ENCODE data around the gene CRYBB3.
"Not testable (repeated sequence)": the region's sequence is repeated elsewhere in the genome, so short reads cannot be mapped to it uniquely, and the experiment has no call there.

The CRYBB3 gene

DNA sequence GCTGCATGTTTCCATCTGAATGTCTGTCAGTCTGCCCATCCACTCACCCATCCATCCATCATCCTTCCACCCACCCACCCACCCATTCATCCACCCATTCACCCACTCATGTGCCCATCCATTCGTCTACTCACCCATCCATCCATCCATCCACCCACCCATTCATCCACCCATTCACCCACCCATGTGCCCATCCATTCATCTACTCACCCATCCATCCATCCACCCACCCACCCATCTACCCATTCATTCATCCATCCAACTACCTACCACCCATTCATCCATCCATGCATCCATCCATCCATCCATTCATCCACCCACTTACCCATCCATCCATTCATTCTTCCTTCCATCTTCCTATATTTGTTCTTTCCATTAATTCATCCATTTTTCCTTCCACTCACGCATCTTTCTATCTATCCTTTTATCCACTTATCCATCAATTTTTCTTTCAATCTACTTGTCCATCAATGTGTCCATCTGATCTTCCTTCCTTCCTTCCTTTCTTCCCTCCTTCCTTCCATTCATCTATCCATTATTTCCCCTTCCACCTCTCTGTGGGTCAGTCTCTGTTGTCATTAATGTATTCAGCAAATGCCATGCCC, 8.0 kb downstream of the CRYBB3 start:
- DNase-seq: no peak

DNA sequence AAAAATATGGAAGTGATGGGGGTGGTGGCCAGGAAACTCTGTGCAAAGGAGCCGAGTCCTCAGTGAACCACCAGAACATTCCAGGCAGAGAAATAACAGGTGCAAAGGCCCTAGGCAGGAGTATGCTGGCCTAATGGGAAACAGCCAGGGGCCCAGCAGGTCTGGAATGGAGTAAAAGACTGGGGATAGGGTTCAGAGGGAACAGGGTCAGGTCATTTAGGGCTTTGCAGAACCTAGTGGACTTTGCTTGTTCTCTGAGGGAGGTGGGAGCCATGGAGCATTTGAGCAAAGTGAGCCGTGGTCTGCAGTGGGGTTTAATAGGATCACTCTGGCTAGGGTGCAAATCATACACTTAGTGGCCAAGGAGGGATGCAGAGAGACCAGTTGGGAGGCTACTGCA, 8.7 kb downstream of the CRYBB3 start:
- DNase-seq: no peak

DNA sequence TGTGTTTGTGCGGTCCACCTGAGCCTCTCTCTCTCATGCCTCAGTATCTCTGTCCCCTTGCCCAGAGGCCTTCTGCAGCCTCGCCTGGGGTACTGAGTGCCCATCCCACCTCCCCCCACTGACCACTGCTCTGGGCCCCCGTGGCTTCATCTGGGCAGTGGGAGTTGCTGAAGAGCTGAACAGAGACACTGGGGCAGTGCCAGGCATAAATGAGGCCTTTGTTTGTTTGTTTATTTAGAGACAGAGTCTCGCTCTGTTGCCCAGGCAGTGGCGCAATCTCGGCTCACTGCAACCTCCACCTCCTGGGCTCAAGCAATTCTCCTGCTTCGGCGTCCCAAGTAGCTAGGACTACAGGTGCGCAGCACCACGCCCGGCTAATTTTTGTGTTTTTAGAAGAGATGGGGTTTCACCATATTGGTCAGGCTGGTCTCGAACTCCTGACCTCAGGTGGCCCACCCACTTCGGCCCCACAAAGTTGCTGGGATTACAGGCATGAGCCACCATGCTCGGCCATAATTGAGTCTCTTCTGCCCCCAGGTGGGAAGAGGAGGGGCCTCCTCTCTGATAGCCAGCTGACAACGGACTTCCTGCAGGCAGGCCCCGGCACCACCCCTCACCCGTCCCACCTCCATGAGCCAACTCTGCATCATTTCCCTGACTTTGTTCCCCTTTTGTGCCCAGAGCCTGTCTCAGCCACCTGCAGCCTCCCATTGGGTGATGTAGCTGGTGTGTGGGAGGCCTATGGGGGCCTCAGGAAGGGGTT, 9.3 kb downstream of the CRYBB3 start:
- no peak for DNase-seq

DNA sequence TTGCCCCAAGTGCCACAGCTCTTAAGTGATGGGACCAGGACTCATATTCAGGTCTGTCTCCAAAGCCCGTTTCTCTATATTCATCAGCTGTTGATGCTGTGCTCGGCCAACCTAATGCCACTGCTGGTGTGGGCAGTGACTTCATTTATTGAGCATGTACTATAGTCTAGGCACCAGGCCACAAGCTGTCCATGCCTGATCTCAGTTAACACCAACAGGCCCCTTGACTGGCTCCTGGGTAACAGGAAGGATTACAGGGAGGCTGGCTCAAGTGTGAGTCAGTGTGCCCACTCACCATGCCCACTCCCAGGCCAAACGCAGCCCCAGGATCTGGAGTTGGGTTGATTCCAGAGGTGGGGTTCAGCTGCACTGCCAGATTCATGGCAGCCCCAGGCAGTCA, 11.1 kb downstream of the CRYBB3 start:
- no peak for DNase-seq

DNA sequence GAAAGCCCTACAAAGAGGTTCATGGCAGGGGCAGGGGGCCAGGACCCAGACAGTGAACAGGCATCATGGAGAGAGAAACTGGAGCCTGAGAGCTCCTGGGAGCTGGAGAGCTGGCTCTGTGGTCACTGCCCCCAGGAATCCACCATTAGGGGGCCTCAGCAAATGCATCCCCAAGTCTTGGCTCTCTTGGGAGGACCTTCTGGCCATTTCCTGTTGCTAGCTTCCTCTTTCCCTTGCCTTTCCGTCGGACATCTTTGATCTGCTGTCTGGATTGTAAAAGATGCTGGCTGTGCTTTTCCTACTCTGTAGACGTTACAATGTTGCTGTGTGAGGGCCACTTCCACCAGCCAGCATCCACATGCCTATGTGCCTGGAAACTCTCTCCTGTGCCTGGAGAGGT, 12.7 kb downstream of the CRYBB3 start:
- DNase-seq: no peak

DNA sequence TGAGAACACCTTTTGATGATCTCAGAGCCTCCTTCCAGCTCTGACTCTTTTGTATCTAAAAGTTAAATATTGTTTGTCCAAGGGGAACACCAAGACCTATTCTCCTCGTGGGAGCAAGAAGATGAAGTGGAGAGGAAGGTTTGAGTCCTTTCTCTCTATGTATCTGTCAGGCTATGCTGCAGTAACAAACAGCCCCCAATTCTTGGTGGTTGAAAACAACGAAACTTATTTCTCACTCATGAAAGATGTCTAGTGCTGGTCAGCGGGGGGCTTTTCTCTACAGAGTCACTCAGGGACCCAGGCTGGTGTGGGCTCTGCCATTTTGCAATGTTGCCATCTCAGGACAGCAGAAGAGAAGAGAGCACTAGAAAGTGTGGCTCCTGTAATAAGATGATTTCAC, 13.6 kb downstream of the CRYBB3 start:
- no peak for DNase-seq

DNA sequence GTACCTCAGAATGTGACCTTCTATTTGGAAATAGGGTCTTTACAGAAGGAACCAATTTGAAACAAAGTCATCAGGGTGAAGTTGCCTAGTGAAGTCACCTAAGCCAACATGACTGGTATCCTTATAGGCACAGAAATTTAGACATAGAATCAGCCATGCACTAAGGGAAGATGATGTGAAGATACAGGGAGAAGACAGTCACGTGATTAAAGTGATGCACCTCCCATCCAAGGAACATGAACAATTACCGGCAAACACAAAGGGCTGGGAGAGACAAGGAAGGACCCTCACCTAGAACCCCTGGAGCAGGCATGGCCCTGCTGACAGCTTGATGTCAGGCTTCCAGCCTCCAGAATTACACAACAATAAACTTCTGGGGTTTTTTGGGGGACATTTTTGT, 16.6 kb downstream of the CRYBB3 start:
- DNase-seq: no peak

DNA sequence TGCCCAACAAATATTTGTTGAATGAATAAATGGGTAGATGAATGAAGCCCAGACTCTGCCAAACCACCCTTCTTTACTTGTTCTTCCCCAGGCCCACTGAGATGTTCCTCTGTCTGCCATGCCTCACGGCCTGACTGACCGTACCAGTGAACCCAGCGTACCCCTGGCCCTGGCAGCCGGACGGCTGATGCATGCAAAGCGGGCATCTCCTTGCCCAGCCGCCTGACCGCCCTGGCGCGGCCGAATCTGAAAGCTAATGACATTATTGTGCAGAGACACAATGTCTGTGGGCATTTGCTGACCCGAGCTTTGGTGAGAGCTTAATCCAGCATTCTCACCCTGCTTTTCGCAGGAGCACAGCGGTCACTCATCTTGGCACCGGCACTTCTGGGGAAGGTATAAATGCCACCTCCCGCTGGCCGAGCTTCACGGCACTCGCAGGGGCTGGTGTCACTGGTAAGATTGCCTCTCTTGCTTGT, 19.6 kb downstream of the CRYBB3 start, which contains the start of gene CRYBB2:
TSS of gene CRYBB2 (plus strand) at position 429 of the 479 bp plus-strand sequence. CDS start 1,791 bp downstream, outside the sequence.
- DNase-seq: no peak

DNA sequence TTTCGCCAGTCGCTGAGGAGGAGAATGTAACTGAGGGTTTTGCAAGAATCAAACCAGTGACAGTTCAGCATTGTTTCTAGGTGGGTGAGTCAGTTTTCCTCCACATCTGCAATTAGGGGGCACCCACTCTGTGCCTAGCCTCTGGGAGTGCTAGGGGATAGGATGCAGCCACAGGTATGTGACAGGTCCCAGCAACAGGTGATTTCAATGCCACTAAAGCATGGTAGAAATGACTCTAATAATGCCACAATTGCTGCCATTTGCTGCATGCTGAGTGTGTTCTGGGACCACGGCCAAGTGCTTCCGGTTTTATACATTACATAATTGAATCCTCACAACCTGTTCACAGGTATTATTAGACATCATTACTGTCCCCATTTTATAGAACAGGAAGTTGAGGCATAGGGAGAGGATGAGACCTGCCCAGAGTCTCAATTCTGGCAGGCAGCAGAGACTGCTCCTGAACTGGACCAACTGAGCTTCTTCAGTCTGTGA, 20.3 kb downstream of the CRYBB3 start:
- DNase-seq: no peak

DNA sequence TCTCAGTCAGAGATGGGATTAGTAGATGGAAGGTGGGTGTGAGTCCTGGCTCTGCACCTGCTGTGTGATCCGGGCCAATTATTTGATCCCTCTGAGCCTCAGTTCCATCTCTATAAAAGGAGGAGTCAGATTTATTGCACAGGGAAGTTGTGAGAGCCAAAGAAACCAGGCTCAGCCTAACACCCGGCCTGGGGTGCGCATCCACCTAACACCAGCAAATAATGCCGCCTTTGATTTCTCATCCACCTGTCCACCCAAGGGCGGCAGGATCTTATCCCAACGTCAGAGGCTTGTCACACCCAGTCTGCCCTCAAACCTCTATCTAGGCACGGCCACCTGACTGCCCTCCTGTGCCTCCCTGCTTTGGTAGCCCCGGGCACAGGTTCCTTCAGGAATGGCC, 22.1 kb downstream of the CRYBB3 start:
- DNase-seq: no peak

DNA sequence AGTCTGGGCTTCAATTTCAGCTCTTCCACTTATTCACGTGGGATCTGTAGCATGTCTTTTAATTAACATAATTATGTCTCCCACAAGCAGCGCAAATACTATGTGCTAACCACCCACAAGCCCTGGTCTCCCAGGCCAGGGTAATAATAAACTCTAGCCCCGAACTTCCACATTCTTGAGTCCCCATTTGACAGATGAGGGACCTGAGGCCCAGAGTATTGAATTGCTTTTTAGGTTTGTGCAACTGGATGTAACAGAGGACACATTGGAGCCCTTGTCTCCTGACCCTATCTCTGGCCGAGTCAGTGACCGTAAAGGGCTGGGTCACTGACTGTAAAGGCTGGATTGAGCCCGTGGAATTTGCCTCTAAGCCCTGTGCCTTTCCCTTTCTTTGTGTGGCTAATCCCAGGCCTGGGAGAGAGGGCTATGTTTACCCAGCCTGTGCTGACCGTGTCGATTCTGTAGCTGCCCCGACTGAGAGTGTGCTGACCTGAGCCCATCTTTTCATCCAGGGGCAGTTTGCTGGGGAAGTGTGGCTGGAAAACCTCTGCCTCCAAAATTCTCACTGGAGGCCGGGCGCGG, 23.7 kb downstream of the CRYBB3 start:
- DNase-seq: no peak

DNA sequence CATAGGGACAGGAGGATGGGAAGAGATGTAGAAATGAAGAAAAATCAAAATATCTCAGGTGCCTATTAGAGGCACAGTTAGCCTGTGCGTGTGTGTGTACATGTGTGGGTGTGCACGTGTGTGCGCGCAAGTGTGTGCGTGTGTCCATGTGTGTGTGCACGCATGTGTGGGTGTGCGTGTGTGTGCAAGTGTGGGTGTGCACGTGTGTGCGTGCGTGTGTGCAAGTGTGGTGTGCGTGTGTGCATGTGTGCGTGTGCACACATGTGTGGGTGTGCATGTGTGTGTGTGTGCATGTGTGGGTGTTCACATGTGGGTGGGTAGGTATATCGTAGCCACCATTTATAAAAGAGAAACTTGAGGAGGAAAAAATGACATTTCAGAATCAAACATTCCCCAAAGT, 29.2 kb downstream of the CRYBB3 start:
- no peak for DNase-seq

DNA sequence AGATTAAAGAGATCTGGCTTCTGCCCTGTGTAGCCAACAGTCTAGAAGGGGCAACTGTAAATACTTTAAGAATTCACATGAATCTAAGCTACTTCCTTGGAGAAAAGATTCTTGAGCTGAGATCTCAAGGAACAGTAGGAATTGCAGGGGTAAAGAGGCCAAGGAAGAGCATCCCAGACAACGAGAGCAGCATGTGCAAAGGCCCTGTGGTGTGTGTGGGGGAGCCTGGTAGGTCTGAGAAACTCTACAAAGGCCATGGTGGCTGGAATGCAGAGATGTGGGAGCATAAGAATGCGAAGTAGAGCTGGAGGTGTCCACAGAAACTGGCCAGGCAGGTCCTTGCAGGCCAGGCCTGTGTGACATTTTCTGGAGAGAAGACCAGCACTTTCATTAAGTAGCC, 31.1 kb downstream of the CRYBB3 start:
- not testable (repeated sequence) for DNase-seq

DNA sequence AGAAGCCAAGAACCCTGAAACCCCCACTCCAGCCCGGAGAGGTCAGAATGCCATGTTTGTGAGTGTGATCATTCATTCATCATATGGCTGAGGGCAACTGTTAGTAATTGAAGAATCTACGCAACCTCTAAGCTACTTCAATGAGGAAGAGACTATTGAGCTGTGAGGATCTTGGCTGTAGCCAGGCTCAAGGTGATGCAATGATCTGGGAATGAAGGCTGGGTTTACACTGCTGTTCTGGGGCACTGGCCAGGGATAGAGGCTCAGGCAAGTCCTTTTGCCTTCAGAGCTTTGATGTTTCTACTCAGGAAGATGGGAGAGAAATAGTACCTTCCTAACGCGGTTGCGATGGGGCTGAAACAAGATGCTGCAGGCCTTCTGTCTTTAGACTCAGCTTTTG, 32.6 kb downstream of the CRYBB3 start:
- DNase-seq: no peak

DNA sequence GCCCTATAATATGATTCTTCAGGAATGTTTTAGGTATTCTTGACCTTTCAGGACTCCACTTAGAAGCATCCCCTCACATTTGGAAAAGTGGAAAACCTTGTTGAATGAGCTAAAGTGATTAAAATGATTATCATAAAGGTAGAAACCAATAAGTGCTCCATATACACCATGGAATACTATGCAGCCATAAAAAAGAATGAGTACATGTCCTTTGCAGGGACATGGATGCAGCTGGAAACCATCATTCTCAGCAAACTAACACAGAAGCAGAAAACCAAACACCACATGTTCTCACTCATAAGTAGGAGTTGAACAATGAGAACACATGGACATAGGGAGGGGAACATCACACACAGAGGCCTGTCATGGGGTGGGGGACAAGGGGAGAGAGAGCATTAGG, 34.0 kb downstream of the CRYBB3 start:
- not testable (repeated sequence) for DNase-seq

DNA sequence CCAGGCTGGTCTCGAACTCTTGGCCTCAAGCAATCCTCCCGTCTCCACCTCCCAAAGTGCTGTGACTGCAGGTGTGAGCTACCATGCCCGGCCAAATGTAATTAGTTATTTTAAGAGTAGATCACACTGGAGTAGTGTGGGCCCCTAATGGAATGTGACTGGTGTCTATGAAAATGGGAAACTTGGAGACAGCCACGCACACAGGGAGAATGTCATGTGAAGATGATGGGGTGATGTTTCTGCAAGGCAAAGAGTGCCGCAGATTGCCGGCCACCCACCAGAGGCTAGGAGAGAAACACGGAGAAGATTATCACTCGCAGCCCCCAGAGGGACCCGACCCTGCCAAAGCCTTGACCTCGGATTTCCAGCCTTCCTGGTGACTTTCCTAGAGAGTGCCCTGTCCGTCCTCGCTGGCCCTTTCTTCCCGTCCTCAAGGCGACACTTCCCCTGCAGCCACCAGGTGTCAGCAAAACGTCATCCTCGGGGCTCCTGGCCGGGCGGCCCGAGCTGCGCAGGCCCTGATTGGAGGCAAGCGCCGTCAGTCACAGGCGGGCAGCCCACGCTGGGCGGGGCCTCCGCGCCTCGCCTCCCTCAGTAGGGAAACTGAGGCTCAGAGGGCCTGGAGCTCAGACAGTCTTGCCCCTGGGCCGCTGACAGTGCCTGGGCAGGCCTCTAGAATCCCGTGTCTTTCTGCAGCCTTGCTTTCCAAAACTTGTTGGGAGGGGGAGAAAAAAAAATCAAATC, 36.1 kb downstream of the CRYBB3 start:
- DNase-seq: peak; percentile 26

DNA sequence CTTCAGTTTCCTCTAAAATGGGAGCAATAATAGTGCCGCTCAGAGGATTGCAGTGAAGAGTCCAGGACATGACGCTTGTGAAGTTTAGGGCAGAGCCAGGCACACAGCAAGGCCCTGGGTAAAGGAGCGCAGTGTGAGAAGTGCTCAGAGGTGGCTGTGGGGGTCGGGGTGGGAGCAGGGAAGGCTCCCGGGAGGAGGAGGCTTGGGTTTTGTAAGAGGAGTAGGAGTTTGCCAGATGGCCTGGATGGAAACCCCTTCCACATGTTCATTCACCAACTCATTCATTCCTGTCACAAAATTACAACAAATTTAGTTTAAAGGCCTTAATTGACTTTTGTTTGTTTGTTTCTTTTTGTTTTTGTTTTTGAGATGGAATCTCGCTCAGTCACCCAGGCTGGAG, 36.8 kb downstream of the CRYBB3 start:
- DNase-seq: no peak

DNA sequence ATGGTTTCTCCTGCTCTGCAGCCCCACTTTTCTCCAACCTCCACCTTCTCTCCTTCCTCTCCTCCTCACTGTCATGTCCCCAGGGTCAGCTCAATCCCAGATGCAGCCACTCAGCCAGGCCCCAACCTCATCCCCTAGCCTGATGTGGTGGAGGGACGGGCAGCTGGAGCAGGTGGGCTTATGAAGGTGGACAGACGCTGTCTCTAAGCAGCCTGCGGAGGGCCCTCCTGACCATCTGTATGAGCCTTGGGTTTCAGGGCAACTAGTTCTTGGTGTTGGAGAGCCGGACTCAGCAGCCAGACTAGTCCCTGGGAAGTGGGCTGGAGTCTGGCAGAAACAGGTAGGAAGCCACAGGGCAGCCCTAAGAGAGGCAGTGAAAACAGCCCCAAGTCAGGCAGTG, 37.8 kb downstream of the CRYBB3 start:
- no peak for DNase-seq

DNA sequence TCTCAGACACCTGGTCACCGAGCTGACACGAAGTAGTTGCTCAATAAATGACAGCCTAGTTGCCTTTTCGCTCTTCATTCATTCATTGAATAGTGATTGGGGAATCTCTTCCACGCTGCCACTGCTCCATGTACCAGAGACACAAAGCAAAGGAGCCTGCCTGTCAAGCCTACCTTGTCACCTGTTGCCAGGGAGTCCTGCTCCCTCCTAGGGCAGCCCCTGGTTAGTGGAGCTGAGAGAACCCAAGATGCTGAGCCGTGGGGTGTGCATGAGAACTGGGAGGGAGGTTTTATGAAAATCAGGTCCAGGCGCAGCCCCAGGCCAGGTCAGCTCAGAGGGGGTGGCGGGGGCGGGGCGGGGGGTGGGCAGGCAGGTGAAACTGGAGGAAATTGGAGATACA, 38.4 kb downstream of the CRYBB3 start:
- not testable (repeated sequence) for DNase-seq

DNA sequence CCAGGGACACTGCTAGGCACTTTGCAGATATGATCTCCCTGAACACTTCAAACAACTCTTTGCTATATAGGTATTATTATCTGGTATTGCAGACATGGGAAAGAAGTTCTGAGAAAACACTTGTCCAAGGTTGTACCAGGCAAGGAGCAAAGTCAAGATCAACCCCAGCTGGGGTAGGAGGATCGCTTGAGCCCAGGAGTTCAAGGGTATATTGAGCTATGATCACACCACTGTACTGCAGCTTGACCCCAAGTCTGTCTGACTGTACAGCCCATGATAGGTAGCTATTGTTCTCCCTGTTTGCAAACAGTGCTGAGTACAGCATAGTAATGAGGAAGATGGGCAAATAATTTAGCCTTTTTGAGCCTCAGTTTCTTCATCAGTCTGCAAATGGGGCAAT, 55.5 kb downstream of the CRYBB3 start:
- not testable (repeated sequence) for DNase-seq
